Panc1 (cell line): ENCODE results near the gene MACF1. TPM values are rescaled to one million over a fixed set of nuclear protein-coding genes. Genes with fewer than 3 reads are reported as not detected.

Source experiments
- ATAC-seq: fragments of 200-7000 bp; cut with Tn5 transposase; 2 replicates; pipeline ENCODE4 v1.9.1; 2020; ENCODE audit warnings: mild to moderate bottlenecking, moderate library complexity
- BruUV-seq: library from RNA; stranded (reverse); fragments of 400-500 nt; replicated peaks from 2 replicates; lab custom pipeline; 2021; lab: Mats Ljungman, UMichigan
- CTCF ChIA-PET: fragments of 300-600 bp; sonication (Branson Sonifier 250); formaldehyde crosslinking; loops from one replicate; lab custom pipeline; 2022; ENCODE audit warnings: antibody characterized with exemption; lab: Charles Lee
- POLR2A ChIA-PET: fragments of 300-600 bp; sonication (Branson Sonifier 250); formaldehyde crosslinking; loops from one replicate; lab custom pipeline; 2022; ENCODE audit warnings: antibody characterized with exemption; lab: Charles Lee
- DNase-seq: peaks from one replicate; pipeline ENCODE4 v3.0.0-alpha.2; 2010; ENCODE audit warnings: low read depth, low spot score
- H3K27ac ChIP-seq: 2 replicates; pipeline ENCODE4 v1.5.1; 2011; ENCODE audit warnings: mild to moderate bottlenecking, low read length, inconsistent platforms
- H3K27me3 ChIP-seq: fragments of 200-500 bp; sonication (Bioruptor generic); 2 replicates; pipeline ENCODE4 v1.6.0; 2014; ENCODE audit warnings: low read length, inconsistent platforms; ENCODE audit not compliant: control insufficient read depth, insufficient read depth
- H3K36me3 ChIP-seq: fragments of 200-500 bp; sonication (Bioruptor generic); 2 replicates; pipeline ENCODE4 v1.5.1; 2014; ENCODE audit warnings: inconsistent platforms, mild to moderate bottlenecking, low read length, moderate library complexity; ENCODE audit not compliant: control insufficient read depth, insufficient read depth
- H3K4me1 ChIP-seq: 2 replicates; pipeline ENCODE4 v1.5.1; 2011; ENCODE audit warnings: inconsistent platforms, mild to moderate bottlenecking, low read length, moderate library complexity; ENCODE audit not compliant: control insufficient read depth, insufficient read depth
- H3K4me3 ChIP-seq, 2 experiments: 2 replicates each; pipeline ENCODE4 v1.5.1; 2011 to 2012; ENCODE audit warnings: low read depth in 2 of 2, low read length in 2 of 2, mild to moderate bottlenecking in 2 of 2, inconsistent platforms in 1 of 2, moderate library complexity in 1 of 2
- H3K9me3 ChIP-seq: fragments of 200-500 bp; sonication (Bioruptor generic); 2 replicates; pipeline ENCODE4 v1.5.1; 2014; ENCODE audit warnings: low read depth, mild to moderate bottlenecking, inconsistent platforms, low read length, moderate library complexity; ENCODE audit not compliant: control insufficient read depth, insufficient read depth
- CTCF ChIP-seq: fragments of 450-650 bp; IDR thresholded peaks from 2 replicates; pipeline ENCODE4 v1.5.1; 2017; ENCODE audit warnings: mild to moderate bottlenecking
- POLR2AphosphoS5 ChIP-seq: IDR thresholded peaks from 2 replicates; pipeline ENCODE4 v1.6.1; 2012; ENCODE audit warnings: mild to moderate bottlenecking, low read depth, low read length, moderate library complexity
- REST ChIP-seq, 2 experiments: IDR thresholded peaks; 2 replicates each; pipeline ENCODE4 v1.6.1; 2011 to 2012; ENCODE audit warnings: low read depth in 2 of 2, control low read depth in 1 of 2, low read length in 1 of 2, mild to moderate bottlenecking in 1 of 2, moderate library complexity in 1 of 2; ENCODE audit not compliant: insufficient read depth in 1 of 2
- SIN3A ChIP-seq: IDR thresholded peaks from 2 replicates; pipeline ENCODE4 v1.6.1; 2012; ENCODE audit warnings: low read depth, mild to moderate bottlenecking, low read length, moderate library complexity, borderline replicate concordance; ENCODE audit not compliant: insufficient read depth
- TCF7L2 ChIP-seq: IDR thresholded peaks from 2 replicates; pipeline ENCODE4 v1.6.1; 2011; ENCODE audit warnings: mild to moderate bottlenecking, low read depth, low read length, inconsistent platforms
- in situ Hi-C: cut with HindIII; loops from 2 replicates; pipeline ENCODE4 v1.10.0; 2016; ENCODE audit warnings: low sequenced_read_pairs, low pct_unique_long_range_greater_than_20kb
- intact Hi-C: fragments of 100-400 bp; cut with micrococcal nuclease; formaldehyde crosslinking; loops from one replicate; pipeline ENCODE4 v1.10.0; 2022; ENCODE audit not compliant: unreplicated experiment
- total RNA-seq: library from RNA; stranded (reverse); gene quantifications from one replicate; pipeline ENCODE4 v1.2.1, GENCODE V29; 2021; ENCODE audit not compliant: unreplicated experiment

The MACF1 gene
- total RNA-seq, 1 experiment from 2014 or later: 413 TPM

DNA sequence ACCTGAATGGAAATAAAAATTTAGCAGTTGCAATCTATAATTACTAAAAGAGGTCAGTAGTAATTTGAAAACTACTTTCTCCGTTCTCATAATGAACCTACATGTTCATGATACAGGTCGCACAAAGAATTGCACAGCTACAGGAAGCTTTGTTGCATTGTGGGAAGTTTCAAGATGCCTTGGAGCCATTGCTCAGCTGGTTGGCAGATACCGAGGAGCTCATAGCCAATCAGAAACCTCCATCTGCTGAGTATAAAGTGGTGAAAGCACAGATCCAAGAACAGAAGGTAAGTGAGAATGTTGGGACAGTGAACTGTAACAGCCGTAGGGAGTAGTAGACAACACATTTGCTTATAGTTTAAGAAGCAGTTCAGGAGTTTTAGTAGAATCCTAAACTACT lies 218.1 kb downstream of the MACF1 start:
- POLR2A ChIA-PET: no interaction called here
- Histone ChIP-seq H3K4me1 (peaks cover 3% of the 10 kb centered on the region; the same call in 1 of the 2 replicates), H3K4me3 (no peak overlapping the region), H3K27ac (no peak overlapping the region), H3K27me3 (no peaks in the 10 kb centered on the region), H3K9me3 (no peaks in the 10 kb centered on the region), H3K36me3 (peaks cover 52% of the 10 kb centered on the region)
- TF ChIP-seq REST (IDR thresholded peaks at IDR 0.05; ENCODE audit: insufficient read depth in 1 of 2, low read depth in 2 of 2, low read length in 1 of 2) (no peak), CTCF (no peak), TCF7L2 (no peak), POLR2AphosphoS5 (no peak), SIN3A (no peak)
- DNase-seq (no peak), ATAC-seq (peak; percentile 57)
- CTCF ChIA-PET: no interaction called here
- in situ Hi-C loops: no loop called here
- intact Hi-C loops: no loop called here
- no TSS peak for BruUV-seq

DNA sequence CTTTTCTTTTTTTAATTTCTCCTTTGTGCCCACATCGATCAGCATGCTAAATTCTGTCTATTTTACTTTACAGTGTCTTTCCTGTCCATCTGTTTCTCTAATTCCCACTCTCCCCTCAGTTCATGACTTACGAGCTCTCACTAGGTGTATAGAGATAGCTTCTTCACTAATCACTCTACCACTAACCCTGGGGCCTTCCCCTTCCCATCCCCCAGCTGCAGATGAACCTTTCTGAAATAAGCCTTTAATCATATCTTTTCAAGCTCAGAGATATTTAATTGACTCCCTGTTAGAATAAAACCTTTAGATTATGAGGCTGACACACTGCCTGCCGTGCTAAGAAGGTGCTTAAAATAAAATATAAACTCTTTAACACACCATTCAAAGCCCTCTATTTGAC lies 220.7 kb downstream of the MACF1 start:
- intact Hi-C loops: no loop called here
- Histone ChIP-seq H3K27ac (no peak overlapping the region), H3K4me1 (no peaks in the 10 kb centered on the region), H3K27me3 (no peaks in the 10 kb centered on the region), H3K4me3 (no peak overlapping the region), H3K36me3 (peaks cover 72% of the 10 kb centered on the region), H3K9me3 (no peaks in the 10 kb centered on the region)
- ATAC-seq: no peak
- no peak for DNase-seq
- CTCF ChIA-PET: interaction anchor here (0.5 kb wide), 1 partner anchor 301 kb away, joined by 5 read pairs; no protein-coding TSS in a partner anchor
- BruUV-seq: no TSS peak
- in situ Hi-C loops: no loop called here
- TF ChIP-seq SIN3A (no peak), CTCF (no peak), TCF7L2 (no peak), REST (IDR thresholded peaks at IDR 0.05; ENCODE audit: insufficient read depth in 1 of 2, low read depth in 2 of 2, low read length in 1 of 2) (no peak), POLR2AphosphoS5 (no peak)
- POLR2A ChIA-PET: interaction anchor here (0.6 kb wide), 2 partner anchors 26 to 128 kb away, joined by 4 to 10 read pairs; no protein-coding TSS in a partner anchor
